RCC 7860 (cell line): ENCODE results near the gene FCN1.
A peak's percentile ranks its signal among the peaks of the same experiment; 100 is the strongest.

ENCODE experiments used
- DNase-seq: peaks from one replicate; pipeline ENCODE4 v3.0.0-alpha.2; 2015; ENCODE audit warnings: low spot score
- FAIRE-seq: peaks from 2 replicates; lab custom pipeline; 2012; peaks lifted over from hg19 to GRCh38; lab: Jason Lieb, UNC

The FCN1 gene

DNA sequence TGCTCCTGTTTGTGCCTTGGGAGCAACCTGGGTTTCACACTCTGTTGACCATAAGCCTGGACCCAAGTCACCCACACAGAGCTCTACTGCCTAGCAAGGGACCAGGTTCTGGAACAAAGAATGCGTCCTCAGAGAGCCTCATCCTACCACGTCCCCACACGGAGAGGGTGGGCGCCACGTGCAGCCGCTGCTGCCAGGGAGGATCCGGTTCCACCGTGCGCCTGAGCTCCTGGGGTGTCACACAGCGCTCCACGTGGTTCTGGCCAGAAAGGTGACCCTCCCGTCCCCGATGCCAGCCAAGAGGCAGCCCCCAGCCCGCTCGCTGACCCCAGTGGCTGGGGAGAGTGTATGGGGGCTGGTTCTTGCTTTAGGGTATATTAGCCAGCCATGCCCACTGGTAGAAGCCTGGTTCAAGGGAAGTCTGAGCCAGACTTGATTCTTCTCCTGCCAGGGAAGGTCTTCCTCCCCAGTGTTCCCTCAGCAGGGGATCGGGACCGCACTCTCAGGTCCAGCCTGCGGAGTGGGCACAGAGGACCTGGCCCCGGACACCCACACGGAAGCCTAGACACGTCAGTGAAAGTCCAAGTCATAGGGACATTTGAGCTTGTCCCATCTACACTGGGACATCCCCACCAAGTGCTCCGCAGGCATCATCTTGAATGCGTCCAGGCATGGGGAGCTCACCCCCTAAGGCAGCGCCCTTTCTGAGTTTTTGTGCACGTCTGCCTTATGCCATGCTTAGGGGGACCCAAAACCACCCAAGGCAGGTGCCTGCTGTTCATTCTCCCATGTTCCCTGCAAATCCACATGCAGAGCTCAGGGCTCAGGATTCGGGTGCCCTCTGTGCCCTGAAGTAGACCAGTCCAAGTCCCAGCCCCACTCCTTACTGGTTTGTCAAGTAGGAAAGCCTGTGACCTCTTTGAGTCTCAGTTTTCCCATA, 2.4 kb downstream of the FCN1 start:
- FAIRE-seq, result no peak
- no peak for DNase-seq

DNA sequence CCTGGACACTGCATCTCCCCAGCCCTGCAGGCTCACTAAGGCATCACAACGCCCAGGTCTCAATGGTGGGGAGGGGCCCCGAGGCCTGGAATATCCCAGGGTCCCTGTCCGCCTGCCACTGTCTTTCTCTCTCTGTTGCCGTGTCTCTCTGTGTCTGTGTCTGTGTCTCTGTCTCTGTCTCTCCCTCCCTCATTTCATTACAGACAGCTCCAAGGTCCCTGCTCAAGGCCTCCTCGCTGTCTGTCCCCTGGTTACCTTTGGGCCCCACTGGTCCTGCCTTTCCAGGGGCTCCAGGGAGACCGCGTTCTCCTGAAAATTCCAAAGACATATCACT, 3.2 kb downstream of the FCN1 start:
- FAIRE-seq (no peak), DNase-seq (no peak)

- FAIRE-seq (no peak), DNase-seq (no peak)
Measured at GRCh38 chr9:134913713-134914500, 3.8 kb downstream of the FCN1 start.

GRCh38 chr9:134913041-134913712, 4.5 kb downstream of the FCN1 start:
- DNase-seq, result no peak
- FAIRE-seq, result no peak

DNA sequence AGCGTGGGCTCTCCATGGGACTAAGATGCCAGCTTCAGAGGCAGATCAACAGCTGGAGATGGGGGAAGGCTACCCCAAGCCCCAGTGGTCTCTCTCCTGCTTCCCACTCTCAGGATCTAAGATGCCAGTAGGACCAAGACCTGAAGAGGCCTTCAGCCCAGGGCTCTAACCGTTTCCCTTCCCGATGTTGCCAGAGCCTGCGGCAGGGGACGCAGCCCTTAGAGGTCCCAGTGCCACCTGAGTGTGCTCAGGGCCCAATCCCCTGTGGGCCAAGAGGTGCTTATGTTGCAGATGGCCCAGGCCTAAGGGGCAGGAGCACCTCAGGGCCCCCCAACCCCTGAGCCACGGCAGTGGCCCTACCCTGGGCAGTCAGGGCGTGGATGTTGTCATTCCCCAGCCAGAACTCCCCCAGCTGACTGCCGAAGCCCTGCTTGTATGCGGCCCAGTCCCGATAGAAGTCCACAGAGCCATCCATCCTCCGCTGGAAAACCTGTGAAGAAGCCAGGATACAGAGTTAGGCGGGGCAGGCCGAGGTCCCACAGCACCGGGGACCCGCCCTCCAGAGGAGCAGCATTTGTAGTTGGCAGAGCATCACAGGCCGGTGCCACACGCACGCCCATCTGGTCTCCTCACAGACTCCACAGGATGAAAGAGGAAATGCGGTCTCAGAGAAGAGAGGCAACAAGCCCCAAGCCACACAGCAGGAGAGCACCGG, 5.4 kb downstream of the FCN1 start:
- no peak for FAIRE-seq
- DNase-seq, result no peak

DNA sequence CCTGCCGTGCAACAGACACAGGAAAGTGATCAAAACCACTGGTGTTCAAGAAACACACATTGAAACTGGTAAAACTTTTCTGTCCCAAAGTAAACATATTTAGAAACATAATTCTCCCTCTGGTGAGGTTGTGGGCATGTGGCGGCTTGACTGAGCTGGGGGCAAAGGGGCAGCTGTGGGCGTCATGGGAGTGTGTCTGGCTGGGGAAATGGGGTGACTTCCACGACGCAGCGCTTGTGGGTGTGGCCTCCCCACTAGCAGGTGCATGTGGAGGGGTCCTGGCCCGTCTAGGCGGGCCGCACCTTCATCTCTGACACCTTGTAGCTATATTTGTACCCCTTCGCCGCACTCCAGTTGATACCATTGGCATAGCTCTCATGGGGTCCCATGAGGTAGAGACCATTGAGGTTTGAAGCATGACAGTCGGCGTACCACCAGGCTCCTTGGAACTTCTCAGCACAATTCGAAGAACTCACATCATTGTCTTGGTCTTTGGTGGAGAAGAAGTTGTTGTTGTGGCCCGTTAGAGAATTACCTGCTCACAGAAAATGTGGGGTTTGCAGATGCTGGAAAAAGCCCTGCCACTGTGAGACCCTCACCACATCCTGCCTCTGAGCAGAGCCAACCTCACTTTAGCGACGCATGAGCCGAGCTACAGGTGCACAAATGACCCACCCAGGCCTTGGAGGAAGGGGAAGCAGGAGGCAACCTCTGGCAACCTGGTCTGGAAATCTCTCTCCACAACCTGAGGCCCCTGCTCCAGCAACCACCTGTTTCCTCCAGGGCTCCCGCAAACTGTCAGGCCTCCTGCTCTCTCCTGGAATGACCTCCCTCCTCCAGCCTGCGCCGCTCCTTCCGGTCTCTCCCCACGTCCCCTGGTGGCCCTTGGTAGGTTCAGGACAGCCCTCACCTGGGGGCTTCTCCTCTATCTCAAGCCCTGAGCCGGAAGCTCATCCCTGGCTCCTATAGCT, 7.9 kb downstream of the FCN1 start:
- DNase-seq (no peak), FAIRE-seq (no peak)

GRCh38 chr9:134908524-134909309, 9.0 kb downstream of the FCN1 start:
- DNase-seq (no peak), FAIRE-seq (no peak)

DNA sequence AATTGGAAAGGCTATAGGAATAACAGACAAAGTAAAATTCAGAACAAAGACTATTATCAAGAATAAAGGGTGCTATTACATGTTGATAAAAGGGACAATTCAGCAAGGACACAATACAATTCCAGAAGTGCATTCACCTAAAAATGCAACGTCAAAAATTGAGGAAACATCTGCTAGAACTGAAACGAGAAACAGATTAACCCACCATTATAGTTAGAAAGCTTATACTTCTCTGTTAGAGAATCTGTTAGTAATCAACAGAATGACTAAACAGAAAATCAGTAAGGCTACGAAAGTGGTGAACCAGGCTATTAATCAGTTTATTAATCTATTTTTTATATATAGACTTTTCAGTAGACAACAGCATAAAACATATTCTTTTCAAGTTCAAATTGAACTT, 14.8 kb downstream of the FCN1 start:
- DNase-seq, result no peak

DNA sequence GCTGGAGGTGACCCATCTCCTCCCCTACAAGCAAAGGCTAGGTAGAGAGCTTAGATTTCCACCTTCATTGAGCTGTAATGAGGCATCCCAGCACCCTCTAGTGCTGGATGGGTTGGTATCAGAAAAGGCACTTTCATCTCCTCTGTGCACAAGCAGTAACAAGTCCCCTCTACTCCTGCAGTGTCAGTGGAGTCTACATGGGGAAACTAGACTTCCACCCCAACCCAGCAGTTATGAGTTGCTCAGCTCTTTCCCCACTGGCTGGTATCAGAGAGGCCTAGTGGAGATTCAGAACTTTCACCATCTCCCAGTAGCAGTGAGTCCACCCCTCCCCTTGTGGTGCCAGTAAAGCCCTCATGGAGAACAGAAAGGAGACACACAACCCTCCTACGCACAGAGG, 17.9 kb downstream of the FCN1 start:
- DNase-seq (no peak), FAIRE-seq (no peak)

More for the DNA sequence above, 14.8 kb downstream of the FCN1 start:
- no peak for FAIRE-seq

GRCh38 chr9:134899168-134899567, 18.5 kb downstream of the FCN1 start:
- DNase-seq (no peak), FAIRE-seq (no peak)

- DNase-seq (no peak), FAIRE-seq (no peak)
Measured at GRCh38 chr9:134898319-134898718, 19.4 kb downstream of the FCN1 start.

- FAIRE-seq, result no peak
- DNase-seq, result no peak
Measured at GRCh38 chr9:134897584-134898170, 20.0 kb downstream of the FCN1 start.

DNA sequence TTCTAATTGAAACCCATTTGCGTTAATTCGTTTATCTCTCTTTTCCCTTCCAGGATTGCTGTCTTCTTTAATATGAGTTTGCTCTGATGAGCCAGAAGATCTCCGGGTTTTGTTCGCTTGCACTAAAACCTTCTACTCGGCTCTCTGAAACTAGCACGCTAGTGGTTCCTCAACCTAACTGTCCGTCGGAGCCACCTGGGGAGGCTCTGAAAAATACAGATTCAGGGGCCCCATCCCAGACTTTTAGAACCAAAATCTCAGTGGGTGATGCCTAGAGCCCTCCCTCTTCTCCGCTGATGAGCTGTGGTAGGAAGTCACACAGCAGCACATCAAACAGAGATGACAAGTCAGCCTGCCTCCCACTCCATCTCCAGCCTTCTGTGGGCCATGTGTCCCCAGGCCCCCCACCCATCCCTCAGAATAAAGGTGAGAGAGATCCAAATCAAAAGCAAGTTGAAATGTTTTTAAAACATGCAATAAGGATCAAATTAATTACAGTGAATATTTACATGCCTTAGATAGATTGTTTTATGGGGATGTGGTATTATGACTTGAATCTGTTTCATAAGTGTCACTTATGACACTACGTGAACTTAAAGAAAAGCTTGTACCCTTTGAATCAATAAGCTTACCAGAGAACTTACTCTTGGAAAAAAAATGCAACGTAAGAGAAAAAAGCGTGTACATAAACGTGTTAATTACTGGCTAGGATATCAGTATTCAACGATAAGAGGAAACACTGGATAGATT, 20.7 kb downstream of the FCN1 start:
- DNase-seq (no peak), FAIRE-seq (no peak)

- DNase-seq (peak; percentile 16), FAIRE-seq (no peak)
Measured at GRCh38 chr9:134895908-134896833, 21.5 kb downstream of the FCN1 start.

- DNase-seq (no peak), FAIRE-seq (no peak)
Measured at GRCh38 chr9:134895567-134895907, 22.2 kb downstream of the FCN1 start.

DNA sequence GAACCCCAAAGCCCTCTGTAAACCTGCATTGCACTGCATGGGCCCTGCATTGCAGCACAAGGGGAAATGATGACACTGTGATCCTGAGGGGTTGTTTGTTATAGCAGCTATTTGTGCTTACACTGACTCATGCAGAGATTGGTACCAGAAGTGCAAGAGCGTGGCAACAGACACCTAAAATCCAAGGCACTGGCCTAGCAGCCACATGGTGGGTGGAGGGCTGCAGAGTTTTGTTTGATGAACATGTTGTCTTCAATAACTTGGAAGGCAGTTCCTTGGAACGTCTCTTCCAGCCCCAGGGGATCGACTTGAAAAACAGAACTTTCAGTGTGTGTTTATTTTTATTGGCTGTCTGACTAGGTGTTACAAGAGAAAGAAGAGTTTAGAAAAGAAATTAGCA, 22.6 kb downstream of the FCN1 start:
- FAIRE-seq, result no peak
- DNase-seq, result no peak
